Cardiac fibroblast (primary cell): ENCODE data around the gene TSPEAR.
"Not testable (repeated sequence)": the region's sequence is repeated elsewhere in the genome, so short reads cannot be mapped to it uniquely, and the experiment has no call there.

ENCODE experiments used
- DNase-seq, 2 donors: peaks; one replicate each; pipeline versions ENCODE4 v3.0.0 to v3.0.0-alpha.2; 2010; ENCODE audit warnings: low read depth in 2 of 2
- H3K4me3 ChIP-seq, 2 donors: replicated peaks in 1 of 2; 1 replicate in 1 of 2; 2 replicates in 1 of 2; pipeline ENCODE4 v1.5.1; 2011; ENCODE audit warnings: low read depth in 2 of 2, low read length in 2 of 2, mild to moderate bottlenecking in 2 of 2, moderate library complexity in 1 of 2
- TF ChIP-seq, protein P1 (sequence below): IDR thresholded peaks from one replicate; pipeline ENCODE4 v1.5.1; 2011; ENCODE audit warnings: low read depth, mild to moderate bottlenecking, low read length, inconsistent platforms

Gene TSPEAR

DNA sequence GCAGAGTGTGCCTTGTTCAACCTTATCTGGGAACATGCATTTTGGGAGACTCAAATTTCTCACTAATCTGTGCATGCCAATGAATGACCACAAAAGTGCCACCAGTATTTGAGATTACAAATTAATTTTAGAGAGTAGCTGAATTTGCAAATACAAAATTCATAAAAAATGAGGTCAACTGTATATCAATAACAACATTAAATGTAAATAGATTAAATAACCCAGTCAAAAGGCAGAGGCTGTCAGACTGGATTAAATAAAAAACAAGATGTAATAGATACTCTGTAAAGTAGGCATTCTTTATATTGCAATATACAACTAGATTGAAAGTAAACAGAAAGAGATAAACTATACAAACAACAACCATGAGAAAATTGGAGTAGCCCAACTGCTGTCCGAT, 147.3 kb downstream of the TSPEAR start:
- no peak overlapping the region for H3K4me3 ChIP-seq
- TF ChIP-seq, protein P1, sequence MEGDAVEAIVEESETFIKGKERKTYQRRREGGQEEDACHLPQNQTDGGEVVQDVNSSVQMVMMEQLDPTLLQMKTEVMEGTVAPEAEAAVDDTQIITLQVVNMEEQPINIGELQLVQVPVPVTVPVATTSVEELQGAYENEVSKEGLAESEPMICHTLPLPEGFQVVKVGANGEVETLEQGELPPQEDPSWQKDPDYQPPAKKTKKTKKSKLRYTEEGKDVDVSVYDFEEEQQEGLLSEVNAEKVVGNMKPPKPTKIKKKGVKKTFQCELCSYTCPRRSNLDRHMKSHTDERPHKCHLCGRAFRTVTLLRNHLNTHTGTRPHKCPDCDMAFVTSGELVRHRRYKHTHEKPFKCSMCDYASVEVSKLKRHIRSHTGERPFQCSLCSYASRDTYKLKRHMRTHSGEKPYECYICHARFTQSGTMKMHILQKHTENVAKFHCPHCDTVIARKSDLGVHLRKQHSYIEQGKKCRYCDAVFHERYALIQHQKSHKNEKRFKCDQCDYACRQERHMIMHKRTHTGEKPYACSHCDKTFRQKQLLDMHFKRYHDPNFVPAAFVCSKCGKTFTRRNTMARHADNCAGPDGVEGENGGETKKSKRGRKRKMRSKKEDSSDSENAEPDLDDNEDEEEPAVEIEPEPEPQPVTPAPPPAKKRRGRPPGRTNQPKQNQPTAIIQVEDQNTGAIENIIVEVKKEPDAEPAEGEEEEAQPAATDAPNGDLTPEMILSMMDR, result no peak
- DNase-seq, result no peak

DNA sequence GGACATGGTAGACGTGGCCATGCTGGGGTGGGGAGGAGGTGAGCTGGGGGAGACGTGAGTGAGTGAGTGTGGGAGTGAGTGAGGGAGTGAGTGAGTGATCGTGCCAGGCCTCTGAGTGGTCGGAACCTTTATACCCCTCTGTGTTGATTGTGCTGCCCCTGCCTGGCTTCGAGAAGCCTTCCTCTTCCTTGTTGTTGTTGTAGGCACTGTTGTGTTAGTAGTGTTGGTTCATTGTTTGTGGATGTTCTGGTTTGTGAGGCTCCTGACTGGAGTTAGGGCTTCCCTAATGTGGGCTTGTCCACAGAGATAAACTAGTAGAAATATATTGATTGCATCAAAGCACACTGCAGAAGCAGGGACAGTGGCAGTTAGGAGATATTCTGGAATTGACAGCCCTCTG, 152.7 kb downstream of the TSPEAR start, which contains the start of gene KRTAP10-3:
KRTAP10-3 (minus strand) TSS at position 101 of the 400 bp plus-strand sequence; CDS start at position 21, 80 bp downstream.
- no peak within 1 kb of the TSS for H3K4me3 ChIP-seq

DNA sequence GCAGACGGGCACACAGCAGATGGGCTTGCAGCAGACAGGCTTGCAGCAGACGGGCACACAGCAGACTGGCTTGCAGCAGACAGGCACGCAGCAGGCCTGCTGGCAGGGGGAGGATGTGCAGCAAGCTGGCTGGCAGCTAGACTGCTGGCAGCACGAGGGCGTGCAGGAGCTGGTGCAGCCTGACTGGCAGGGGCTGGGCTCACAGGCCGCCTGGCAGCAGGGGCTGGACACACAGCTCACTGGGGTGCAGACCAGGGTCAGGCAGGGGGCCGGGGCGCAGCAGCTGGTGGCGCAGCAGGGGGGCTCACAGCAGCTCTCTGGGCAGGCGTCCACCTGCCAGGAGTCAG, 153.1 kb downstream of the TSPEAR start:
- DNase-seq, H3K4me3 ChIP-seq: not testable (repeated sequence)

More for the DNA sequence above, 152.7 kb downstream of the TSPEAR start, which contains the start of gene KRTAP10-3:
- DNase-seq, result no peak
- TF ChIP-seq, protein P1, result no peak

DNA sequence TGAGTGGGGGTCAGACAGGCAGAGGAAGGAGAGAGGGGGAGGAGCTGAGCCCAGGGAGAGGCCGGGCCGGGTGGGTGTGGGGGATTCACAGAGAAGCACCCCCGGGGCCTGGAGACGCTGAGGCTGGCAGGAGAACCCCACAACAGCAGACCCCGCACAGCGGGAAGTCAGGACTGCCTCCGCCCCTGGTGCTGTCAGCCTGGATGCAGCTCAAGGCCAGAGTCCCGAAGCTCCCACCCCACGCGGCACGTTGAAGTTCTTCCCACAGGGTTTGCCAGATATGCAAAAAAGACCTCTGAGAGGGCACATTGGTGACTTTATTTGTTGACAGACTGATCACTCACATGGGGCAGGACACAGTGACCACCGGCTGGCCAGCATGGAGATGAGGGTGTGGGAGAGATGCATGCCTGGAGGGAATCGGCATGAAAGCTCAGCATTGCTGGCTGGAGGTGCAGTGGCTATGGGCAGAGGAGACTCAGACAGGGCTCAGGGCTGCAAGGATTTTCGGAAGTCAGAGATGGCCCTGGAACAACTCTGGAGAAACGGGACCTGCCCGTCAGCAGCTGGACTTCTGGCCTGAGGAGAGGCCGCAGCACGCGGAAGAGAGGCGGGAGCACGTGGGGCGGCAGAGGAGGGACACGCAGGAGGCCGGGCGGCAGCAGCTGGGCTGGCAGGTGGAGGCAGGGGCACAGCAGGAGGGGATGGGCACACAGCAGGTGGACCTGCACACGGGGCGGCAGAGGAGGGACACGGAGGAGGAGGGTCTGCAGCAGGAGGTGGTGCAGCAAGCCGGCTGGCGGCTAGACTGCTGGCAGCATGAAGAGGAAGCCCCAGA, 153.7 kb downstream of the TSPEAR start:
- no peak for DNase-seq
- TF ChIP-seq, protein P1, result no peak
- H3K4me3 ChIP-seq, result no peak overlapping the region

DNA sequence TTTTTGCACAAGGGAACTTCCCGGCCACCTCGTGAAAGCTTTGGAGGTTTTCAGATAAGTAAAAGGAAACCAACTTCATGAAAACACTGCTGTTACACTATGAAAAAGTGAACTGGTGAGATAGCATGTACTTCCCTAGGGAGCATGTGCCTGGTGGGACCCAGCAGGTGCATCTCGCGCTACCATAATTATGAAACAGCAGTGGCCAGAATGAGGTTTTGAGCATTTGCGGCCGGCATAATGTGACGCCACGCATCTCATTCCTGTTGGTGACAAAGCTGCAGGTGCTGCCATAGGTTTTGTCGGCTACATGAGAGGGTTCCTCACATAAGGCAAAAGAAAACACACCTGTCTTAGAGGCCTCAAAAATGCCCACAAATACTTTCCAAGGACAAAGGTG, 154.5 kb downstream of the TSPEAR start:
- DNase-seq, result no peak
- no peak overlapping the region for H3K4me3 ChIP-seq
- TF ChIP-seq, protein P1, result no peak

DNA sequence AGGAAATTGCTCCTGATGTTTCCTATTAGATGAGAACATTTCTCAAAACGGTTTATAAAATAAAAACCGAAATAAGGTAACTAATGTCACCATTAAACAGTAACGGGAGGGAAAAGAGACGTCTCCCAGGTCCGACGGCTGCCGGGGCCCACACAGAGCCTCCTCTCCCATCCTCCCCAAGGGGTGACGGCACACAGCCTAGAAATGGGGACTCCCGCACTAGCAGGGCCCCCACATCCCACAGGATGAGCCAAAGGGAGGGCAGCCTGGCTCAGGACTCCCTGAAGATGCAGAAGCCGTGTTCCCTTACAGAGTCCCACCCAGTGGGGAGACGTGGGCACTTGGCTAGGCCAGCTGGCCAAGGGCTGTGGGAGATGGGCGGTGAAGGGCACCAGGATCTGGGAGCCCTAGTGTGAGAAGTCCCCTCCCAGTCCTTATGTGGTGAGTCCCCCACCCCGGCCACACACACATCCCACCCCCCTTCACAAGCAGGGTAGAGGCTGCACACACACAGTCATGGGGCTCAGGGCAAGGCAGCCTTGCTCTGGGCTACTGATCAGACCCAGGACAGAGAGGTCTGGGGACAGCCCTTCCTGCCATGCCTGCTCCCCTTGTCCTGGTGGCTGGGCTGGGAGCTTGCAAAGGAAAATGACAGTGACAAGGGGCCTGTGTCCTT, 156.0 kb downstream of the TSPEAR start:
- no peak overlapping the region for H3K4me3 ChIP-seq
- TF ChIP-seq, protein P1, result no peak
- DNase-seq, result no peak

DNA sequence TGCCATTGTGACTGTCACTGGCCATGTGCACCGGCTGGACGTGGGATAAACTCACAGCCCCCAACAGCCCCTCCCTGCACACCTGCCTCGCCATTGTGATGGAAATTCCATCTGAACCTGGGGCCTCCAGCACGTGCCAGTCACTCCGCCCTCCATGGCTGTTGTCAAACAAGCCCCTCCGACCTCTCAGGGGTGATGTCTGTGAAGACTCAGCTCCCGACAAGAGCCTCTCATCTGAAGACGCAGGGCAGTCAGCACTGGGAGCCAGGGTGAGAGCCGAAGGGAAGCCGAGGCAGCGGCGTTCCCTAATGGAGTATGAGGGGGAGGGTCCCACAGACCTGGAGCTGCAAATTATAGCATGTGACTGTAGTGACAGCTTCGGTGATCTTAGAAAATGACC, 158.7 kb downstream of the TSPEAR start:
- no peak for DNase-seq
- no peak overlapping the region for H3K4me3 ChIP-seq
- TF ChIP-seq, protein P1, result no peak
